ENCODE data around the gene PPP6R2.
"Not testable (repeated sequence)": the region's sequence is repeated elsewhere in the genome, so short reads cannot be mapped to it uniquely, and the experiment has no call there.

The PPP6R2 gene

DNA sequence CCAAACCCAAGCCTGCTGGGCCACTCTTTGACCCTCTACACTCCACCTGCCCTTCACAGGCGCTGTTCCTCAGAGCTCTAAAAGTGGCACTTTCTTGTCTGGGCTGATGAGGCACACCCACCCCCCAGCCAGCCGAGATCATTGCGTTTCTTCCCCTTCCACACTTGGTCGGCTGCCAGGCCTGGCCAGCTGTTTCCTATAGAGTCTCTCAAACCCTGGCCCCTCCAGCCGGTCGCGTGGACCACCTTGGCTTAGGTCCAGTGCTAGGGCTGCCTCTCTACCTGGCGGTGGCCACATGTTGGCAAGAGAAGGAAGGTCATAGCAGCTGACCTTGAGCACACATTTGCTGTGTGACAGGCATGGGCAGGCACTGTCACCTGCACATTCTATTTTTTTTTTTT, 60.6 kb downstream of the PPP6R2 start:
- Histone ChIP-seq H3K27me3 (replicated peaks) (no peaks in the 10 kb centered on the region), H3K4me3 (ENCODE audit: low read depth, low read length) (no peak overlapping the region), H3K36me3 (replicated peaks) (peaks cover 12% of the 10 kb centered on the region), H3K27ac (no peak overlapping the region)
- in situ Hi-C loops (cut with HindIII; ENCODE audit: low pct_ligation_motif_present, low sequenced_read_pairs): no loop called here
- DNase-seq: no peak
- TF ChIP-seq, protein P1, sequence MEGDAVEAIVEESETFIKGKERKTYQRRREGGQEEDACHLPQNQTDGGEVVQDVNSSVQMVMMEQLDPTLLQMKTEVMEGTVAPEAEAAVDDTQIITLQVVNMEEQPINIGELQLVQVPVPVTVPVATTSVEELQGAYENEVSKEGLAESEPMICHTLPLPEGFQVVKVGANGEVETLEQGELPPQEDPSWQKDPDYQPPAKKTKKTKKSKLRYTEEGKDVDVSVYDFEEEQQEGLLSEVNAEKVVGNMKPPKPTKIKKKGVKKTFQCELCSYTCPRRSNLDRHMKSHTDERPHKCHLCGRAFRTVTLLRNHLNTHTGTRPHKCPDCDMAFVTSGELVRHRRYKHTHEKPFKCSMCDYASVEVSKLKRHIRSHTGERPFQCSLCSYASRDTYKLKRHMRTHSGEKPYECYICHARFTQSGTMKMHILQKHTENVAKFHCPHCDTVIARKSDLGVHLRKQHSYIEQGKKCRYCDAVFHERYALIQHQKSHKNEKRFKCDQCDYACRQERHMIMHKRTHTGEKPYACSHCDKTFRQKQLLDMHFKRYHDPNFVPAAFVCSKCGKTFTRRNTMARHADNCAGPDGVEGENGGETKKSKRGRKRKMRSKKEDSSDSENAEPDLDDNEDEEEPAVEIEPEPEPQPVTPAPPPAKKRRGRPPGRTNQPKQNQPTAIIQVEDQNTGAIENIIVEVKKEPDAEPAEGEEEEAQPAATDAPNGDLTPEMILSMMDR (IDR thresholded peaks at IDR 0.05; ENCODE audit: low read depth, low read length, missing control alignments): no peak

GRCh38 chr22:50406416-50407170, 63.5 kb downstream of the PPP6R2 start:
- Histone ChIP-seq H3K27me3 (replicated peaks) (no peaks in the 10 kb centered on the region), H3K4me3 (ENCODE audit: low read depth, low read length) (no peak overlapping the region), H3K27ac (no peak overlapping the region), H3K36me3 (replicated peaks) (peaks cover 17% of the 10 kb centered on the region)
- TF ChIP-seq, protein P1 (IDR thresholded peaks at IDR 0.05; ENCODE audit: low read depth, low read length, missing control alignments): no peak
- DNase-seq: no peak
- in situ Hi-C loops (cut with HindIII; ENCODE audit: low pct_ligation_motif_present, low sequenced_read_pairs): no loop called here

GRCh38 chr22:50408311-50408710, 65.2 kb downstream of the PPP6R2 start:
- H3K27me3 ChIP-seq (replicated peaks): no peaks in the 10 kb centered on the region
- peaks cover 17% of the 10 kb centered on the region for H3K36me3 ChIP-seq (replicated peaks)
- in situ Hi-C loops (cut with HindIII; ENCODE audit: low pct_ligation_motif_present, low sequenced_read_pairs): no loop called here
- TF ChIP-seq, protein P1 (IDR thresholded peaks at IDR 0.05; ENCODE audit: low read depth, low read length, missing control alignments): no peak
- no peak for DNase-seq
- no peak overlapping the region for H3K27ac ChIP-seq
- no peak overlapping the region for H3K4me3 ChIP-seq (ENCODE audit: low read depth, low read length)

DNA sequence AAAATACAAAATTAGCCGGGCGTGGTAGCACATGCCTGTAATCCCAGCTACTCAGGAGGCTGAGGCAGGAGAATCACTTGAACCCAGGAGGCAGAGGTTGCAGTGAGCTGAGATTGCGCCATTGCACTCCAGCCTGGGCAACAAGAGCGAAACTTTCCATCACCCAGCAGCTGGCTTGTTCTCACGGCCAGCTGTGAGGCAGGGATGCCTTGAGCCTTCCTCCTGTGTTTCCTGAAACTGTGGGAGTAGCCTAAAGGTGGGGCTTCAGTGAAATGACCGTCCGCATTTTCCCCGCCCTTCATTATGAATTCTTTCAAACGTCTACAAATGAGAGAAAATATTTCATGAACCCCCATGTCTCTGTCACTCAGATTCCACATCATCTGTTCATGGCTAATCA, 65.8 kb downstream of the PPP6R2 start:
- H3K27me3 ChIP-seq (replicated peaks); DNase-seq; H3K4me3 ChIP-seq (ENCODE audit: low read depth, low read length); in situ Hi-C loops (cut with HindIII; ENCODE audit: low pct_ligation_motif_present, low sequenced_read_pairs); H3K27ac ChIP-seq: not testable (repeated sequence)
- H3K36me3 ChIP-seq (replicated peaks): peaks cover 19% of the 10 kb centered on the region

DNA sequence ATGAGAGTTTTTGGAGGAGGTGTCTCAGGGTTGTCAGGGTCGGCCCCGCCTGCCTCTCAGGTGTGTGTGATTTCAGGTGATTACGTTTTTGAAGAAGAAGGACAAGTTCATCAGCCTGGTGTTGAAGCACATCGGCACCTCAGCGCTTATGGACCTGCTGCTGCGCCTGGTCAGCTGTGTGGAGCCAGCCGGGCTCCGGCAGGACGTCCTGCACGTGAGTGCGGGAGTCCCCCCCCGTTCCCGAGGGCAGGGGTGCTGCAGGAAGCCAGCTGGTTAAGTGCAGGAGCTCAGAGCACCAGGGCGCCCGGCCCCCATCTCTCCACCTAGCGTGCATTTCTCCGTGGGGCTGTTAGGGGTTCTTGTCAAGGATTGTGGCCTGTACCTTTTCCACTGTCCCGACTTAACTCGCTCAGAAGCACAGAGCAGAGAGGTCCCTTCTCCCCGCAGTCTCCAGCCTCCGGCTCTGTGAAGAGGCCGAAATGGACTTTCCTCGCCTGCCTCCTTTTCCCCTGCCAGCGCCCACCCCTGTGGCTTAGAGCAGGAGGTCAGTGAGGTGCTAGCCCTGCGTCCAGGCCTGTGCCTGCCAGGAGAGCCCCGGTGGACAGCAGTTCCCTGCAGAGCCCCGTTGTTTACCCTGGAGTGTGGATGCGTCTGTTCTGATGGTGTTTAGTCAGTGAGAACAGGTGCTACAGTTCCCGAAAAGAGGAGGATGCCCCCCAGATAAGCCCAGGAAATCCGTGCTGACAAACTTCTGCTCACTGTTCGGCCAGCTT, 71.5 kb downstream of the PPP6R2 start:
- DNase-seq: no peak
- H3K27ac ChIP-seq: no peak overlapping the region
- no peak overlapping the region for H3K4me3 ChIP-seq (ENCODE audit: low read depth, low read length)
- H3K36me3 ChIP-seq (replicated peaks): peaks cover 37% of the 10 kb centered on the region
- in situ Hi-C loops (cut with HindIII; ENCODE audit: low pct_ligation_motif_present, low sequenced_read_pairs): no loop called here
- TF ChIP-seq, protein P1 (IDR thresholded peaks at IDR 0.05; ENCODE audit: low read depth, low read length, missing control alignments): no peak
- no peaks in the 10 kb centered on the region for H3K27me3 ChIP-seq (replicated peaks)

DNA sequence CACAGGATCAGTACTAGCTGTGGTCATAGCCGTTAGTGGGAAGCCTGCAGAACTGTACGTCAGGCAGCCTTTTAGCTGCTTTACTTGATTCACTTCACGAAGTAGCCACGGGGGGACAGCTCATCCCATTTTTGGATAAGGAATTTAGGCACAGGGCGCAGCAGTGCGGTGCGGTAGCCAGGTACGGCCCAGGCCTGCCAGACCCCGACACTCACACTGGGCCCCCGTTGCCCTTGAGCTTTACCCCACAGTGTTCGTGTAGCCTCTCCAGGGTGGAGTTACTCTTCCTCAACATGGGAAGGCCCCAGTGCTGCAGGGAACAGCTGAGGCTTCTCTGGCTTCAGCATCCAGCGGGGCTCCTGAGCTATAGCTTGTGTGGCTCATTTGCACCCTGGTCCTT, 72.3 kb downstream of the PPP6R2 start:
- peaks cover 40% of the 10 kb centered on the region for H3K36me3 ChIP-seq (replicated peaks)
- in situ Hi-C loops (cut with HindIII; ENCODE audit: low pct_ligation_motif_present, low sequenced_read_pairs): no loop called here
- DNase-seq: no peak
- no peak overlapping the region for H3K27ac ChIP-seq
- H3K4me3 ChIP-seq (ENCODE audit: low read depth, low read length): no peak overlapping the region
- TF ChIP-seq, protein P1 (IDR thresholded peaks at IDR 0.05; ENCODE audit: low read depth, low read length, missing control alignments): no peak
- H3K27me3 ChIP-seq (replicated peaks): no peaks in the 10 kb centered on the region

All from brain microvascular endothelial cell (primary cell).